ENCODE data around the gene TTN. TPM values are rescaled to one million over a fixed set of nuclear protein-coding genes. Genes with fewer than 3 reads are reported as not detected.

TTN gene
- total RNA-seq, 2 experiments from 2014 or later = 0.02 to 0.19 TPM

DNA sequence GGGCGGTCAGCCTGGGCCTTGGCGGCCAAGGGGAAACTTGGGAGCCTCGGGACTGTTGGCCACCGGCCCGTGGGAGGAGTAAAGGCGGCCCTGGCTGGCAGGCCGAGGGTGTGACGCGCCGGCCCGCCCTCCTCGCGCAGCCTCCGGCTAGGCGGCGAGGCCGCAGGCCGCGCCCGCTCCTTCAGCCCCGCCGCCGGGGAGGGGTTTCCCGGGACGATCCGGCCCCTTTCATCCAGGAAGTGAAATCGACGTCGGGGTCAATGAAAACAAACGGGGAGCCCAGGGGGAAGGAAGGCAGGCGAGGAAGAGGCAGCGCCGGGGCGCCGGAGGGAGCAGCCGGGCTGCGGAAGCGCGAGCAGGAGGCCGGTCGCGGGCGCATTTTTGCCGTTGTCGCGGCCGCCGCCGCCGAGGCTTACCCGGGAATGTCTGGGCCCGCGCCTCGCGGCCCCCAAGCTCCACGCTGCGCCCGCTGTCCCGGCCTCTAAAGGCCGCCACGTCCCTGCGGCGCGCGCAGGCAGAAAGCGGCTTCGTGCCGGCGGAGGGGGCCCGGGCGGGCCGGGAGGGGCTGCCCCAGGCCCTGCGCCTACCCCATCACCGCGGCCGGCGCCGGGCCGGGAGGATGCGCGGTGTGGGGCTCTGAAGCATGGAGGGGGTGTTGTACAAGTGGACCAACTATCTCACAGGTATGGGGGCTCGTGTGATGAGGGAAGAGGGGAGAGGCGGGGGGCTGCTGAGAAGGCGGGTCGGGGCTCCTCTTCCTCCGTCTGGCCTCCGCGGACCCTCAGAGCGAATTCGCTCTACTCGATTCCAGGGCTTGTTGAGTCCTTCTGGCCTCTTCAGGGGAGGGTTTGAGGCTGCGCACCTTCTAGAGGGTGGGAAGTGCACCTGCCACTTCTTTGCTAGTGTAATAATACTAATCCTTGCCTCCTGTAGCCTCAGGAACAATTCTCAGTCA, 326.7 kb downstream of the TTN start, which contains the start of gene PLEKHA3:
TSS of gene PLEKHA3 (plus strand) at position 231 of the 955 bp plus-strand sequence. CDS start at position 644, 413 bp downstream.
- BruUV-seq (replicated peaks) = no TSS peak
- Histone ChIP-seq H4K20me1 (ENCODE audit: insufficient read depth, low read length) (peaks cover 20% of the 10 kb centered on the region; the same call in 1 of the 2 replicates), H3K9me2 (ENCODE audit: insufficient read depth, low read length) (no peaks in the 10 kb centered on the region), H3K9me3 (ENCODE audit: low read length) (no peaks in the 10 kb centered on the region), H3K4me3 (ENCODE audit: low read depth, low read length, poor library complexity, severe bottlenecking) (peak within 1 kb of the TSS; percentile 78), H3K4me1 (ENCODE audit: insufficient read depth, low read length, poor library complexity, severe bottlenecking) (peaks cover 38% of the 10 kb centered on the region), H3K4me2 (ENCODE audit: low read length) (peak within 1 kb of the TSS; percentile 97), H2AFZ (ENCODE audit: low read length) (peak within 1 kb of the TSS; percentile 100; the same call in 1 of the 2 replicates), H3K79me2 (ENCODE audit: insufficient read depth, low read depth, low read length) (peaks cover 58% of the 10 kb centered on the region), H3K27ac (ENCODE audit: low read depth, low read length, poor library complexity, severe bottlenecking) (peak within 1 kb of the TSS; percentile 86), H3K36me3 (ENCODE audit: insufficient read depth, low read length) (no peaks in the 10 kb centered on the region)
- intact Hi-C loops (cut with micrococcal nuclease; ENCODE audit: unreplicated experiment) = no loop called here
- CTCF ChIA-PET (ENCODE audit: unreplicated experiment) = interaction anchor here (0.6 kb wide), 1 partner anchor 30 kb away, joined by 3 read pairs; the partner anchor contains the start of genes PJVK and PRKRA
- DNase-seq (ENCODE audit: low spot score) = peak; percentile 80
- POLR2A ChIA-PET = interaction anchor here (0.7 to 2.4 kb wide), 6 partner anchors 10 to 117 kb away, joined by 3 to 21 read pairs (median 4); partner anchors contain the start of genes PJVK and PRKRA
- TF ChIP-seq EZH2phosphoT487 (IDR thresholded peaks at IDR 0.05; ENCODE audit: borderline replicate concordance, low read depth, low read length) = no peak
- TF ChIP-seq, protein P1, sequence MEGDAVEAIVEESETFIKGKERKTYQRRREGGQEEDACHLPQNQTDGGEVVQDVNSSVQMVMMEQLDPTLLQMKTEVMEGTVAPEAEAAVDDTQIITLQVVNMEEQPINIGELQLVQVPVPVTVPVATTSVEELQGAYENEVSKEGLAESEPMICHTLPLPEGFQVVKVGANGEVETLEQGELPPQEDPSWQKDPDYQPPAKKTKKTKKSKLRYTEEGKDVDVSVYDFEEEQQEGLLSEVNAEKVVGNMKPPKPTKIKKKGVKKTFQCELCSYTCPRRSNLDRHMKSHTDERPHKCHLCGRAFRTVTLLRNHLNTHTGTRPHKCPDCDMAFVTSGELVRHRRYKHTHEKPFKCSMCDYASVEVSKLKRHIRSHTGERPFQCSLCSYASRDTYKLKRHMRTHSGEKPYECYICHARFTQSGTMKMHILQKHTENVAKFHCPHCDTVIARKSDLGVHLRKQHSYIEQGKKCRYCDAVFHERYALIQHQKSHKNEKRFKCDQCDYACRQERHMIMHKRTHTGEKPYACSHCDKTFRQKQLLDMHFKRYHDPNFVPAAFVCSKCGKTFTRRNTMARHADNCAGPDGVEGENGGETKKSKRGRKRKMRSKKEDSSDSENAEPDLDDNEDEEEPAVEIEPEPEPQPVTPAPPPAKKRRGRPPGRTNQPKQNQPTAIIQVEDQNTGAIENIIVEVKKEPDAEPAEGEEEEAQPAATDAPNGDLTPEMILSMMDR (conservative IDR thresholded peaks at IDR 0.05; ENCODE audit: low read length) = no peak

DNA sequence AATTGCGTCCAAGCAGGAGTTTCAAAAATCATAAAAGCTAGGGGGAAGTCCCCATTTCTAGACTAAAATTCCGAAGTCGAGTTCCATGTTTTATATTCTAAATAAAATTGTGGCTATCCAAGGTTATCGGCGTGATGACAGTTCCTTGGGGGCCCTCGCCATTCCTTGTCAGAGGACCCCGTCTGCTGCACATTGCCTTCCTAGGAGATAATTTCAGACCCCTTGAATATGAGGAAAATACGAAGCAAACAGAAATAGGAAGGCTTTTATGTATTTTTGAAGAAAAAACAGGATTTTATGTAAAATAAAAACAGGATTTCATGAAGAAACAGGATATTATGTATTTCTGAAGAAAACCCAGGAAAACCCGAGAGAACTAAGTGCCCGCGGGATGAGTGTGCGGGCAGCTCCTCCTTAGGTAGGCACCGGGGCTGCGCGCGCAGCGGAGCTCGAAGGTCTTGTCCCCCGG, 327.4 kb downstream of the TTN start:
- POLR2A ChIA-PET = interaction anchor here (0.7 to 1.6 kb wide), 4 partner anchors 11 to 29 kb away, joined by 3 to 8 read pairs (median 4); partner anchors contain the start of genes PJVK and PRKRA
- BruUV-seq (replicated peaks) = no TSS peak

More for the DNA sequence above, 327.4 kb downstream of the TTN start:
- H4K20me1 ChIP-seq (ENCODE audit: insufficient read depth, low read length) = peaks cover 15% of the 10 kb centered on the region; the same call in 1 of the 2 replicates
- CTCF ChIA-PET (ENCODE audit: unreplicated experiment) = interaction anchor here (0.6 kb wide), 1 partner anchor 29 kb away, joined by 3 read pairs; the partner anchor contains the start of genes PJVK and PRKRA
- H3K4me1 ChIP-seq (ENCODE audit: insufficient read depth, low read length, poor library complexity, severe bottlenecking) = peaks cover 38% of the 10 kb centered on the region
- peaks cover 57% of the 10 kb centered on the region for H3K79me2 ChIP-seq (ENCODE audit: insufficient read depth, low read depth, low read length)
- DNase-seq (ENCODE audit: low spot score) = no peak
- intact Hi-C loops (cut with micrococcal nuclease; ENCODE audit: unreplicated experiment) = loop anchor here (1.0 kb wide), 1 partner anchor 44 kb away; no protein-coding TSS in a partner anchor
- peak overlapping the region; percentile 97 for H3K4me2 ChIP-seq (ENCODE audit: low read length)
- TF ChIP-seq, protein P1 (conservative IDR thresholded peaks at IDR 0.05; ENCODE audit: low read length) = no peak
- no peak for TF ChIP-seq EZH2phosphoT487 (IDR thresholded peaks at IDR 0.05; ENCODE audit: borderline replicate concordance, low read depth, low read length)
- no peaks in the 10 kb centered on the region for H3K36me3 ChIP-seq (ENCODE audit: insufficient read depth, low read length)
- peak overlapping the region; percentile 100; the same call in 1 of the 2 replicates for H2AFZ ChIP-seq (ENCODE audit: low read length)
- H3K4me3 ChIP-seq (ENCODE audit: low read depth, low read length, poor library complexity, severe bottlenecking) = peak overlapping the region; percentile 78
- H3K9me2 ChIP-seq (ENCODE audit: insufficient read depth, low read length) = no peaks in the 10 kb centered on the region
- H3K9me3 ChIP-seq (ENCODE audit: low read length) = no peaks in the 10 kb centered on the region
- H3K27ac ChIP-seq (ENCODE audit: low read depth, low read length, poor library complexity, severe bottlenecking) = peak overlapping the region; percentile 57
